Panc1 (cell line): ENCODE data around the gene PKP1. TPM values are rescaled to one million over a fixed set of nuclear protein-coding genes. Genes with fewer than 3 reads are reported as not detected.

Experiments used
- ATAC-seq: fragments of 200-7000 bp; cut with Tn5 transposase; 2 replicates; pipeline ENCODE4 v1.9.1; 2020; ENCODE audit warnings: mild to moderate bottlenecking, moderate library complexity
- BruUV-seq: library from RNA; stranded (reverse); fragments of 400-500 nt; replicated peaks from 2 replicates; lab custom pipeline; 2021; lab: Mats Ljungman, UMichigan
- CTCF ChIA-PET: fragments of 300-600 bp; sonication (Branson Sonifier 250); formaldehyde crosslinking; loops from one replicate; lab custom pipeline; 2022; ENCODE audit warnings: antibody characterized with exemption; lab: Charles Lee
- POLR2A ChIA-PET: fragments of 300-600 bp; sonication (Branson Sonifier 250); formaldehyde crosslinking; loops from one replicate; lab custom pipeline; 2022; ENCODE audit warnings: antibody characterized with exemption; lab: Charles Lee
- DNase-seq: peaks from one replicate; pipeline ENCODE4 v3.0.0-alpha.2; 2010; ENCODE audit warnings: low read depth, low spot score
- H3K27ac ChIP-seq: 2 replicates; pipeline ENCODE4 v1.5.1; 2011; ENCODE audit warnings: mild to moderate bottlenecking, low read length, inconsistent platforms
- H3K27me3 ChIP-seq: fragments of 200-500 bp; sonication (Bioruptor generic); 2 replicates; pipeline ENCODE4 v1.6.0; 2014; ENCODE audit warnings: low read length, inconsistent platforms; ENCODE audit not compliant: control insufficient read depth, insufficient read depth
- H3K36me3 ChIP-seq: fragments of 200-500 bp; sonication (Bioruptor generic); 2 replicates; pipeline ENCODE4 v1.5.1; 2014; ENCODE audit warnings: inconsistent platforms, mild to moderate bottlenecking, low read length, moderate library complexity; ENCODE audit not compliant: control insufficient read depth, insufficient read depth
- H3K4me1 ChIP-seq: 2 replicates; pipeline ENCODE4 v1.5.1; 2011; ENCODE audit warnings: inconsistent platforms, mild to moderate bottlenecking, low read length, moderate library complexity; ENCODE audit not compliant: control insufficient read depth, insufficient read depth
- H3K4me3 ChIP-seq, 2 experiments: 2 replicates each; pipeline ENCODE4 v1.5.1; 2011 to 2012; ENCODE audit warnings: low read depth in 2 of 2, low read length in 2 of 2, mild to moderate bottlenecking in 2 of 2, inconsistent platforms in 1 of 2, moderate library complexity in 1 of 2
- H3K9me3 ChIP-seq: fragments of 200-500 bp; sonication (Bioruptor generic); 2 replicates; pipeline ENCODE4 v1.5.1; 2014; ENCODE audit warnings: low read depth, mild to moderate bottlenecking, inconsistent platforms, low read length, moderate library complexity; ENCODE audit not compliant: control insufficient read depth, insufficient read depth
- CTCF ChIP-seq: fragments of 450-650 bp; IDR thresholded peaks from 2 replicates; pipeline ENCODE4 v1.5.1; 2017; ENCODE audit warnings: mild to moderate bottlenecking
- POLR2AphosphoS5 ChIP-seq: IDR thresholded peaks from 2 replicates; pipeline ENCODE4 v1.6.1; 2012; ENCODE audit warnings: mild to moderate bottlenecking, low read depth, low read length, moderate library complexity
- REST ChIP-seq, 2 experiments: IDR thresholded peaks; 2 replicates each; pipeline ENCODE4 v1.6.1; 2011 to 2012; ENCODE audit warnings: low read depth in 2 of 2, control low read depth in 1 of 2, low read length in 1 of 2, mild to moderate bottlenecking in 1 of 2, moderate library complexity in 1 of 2; ENCODE audit not compliant: insufficient read depth in 1 of 2
- SIN3A ChIP-seq: IDR thresholded peaks from 2 replicates; pipeline ENCODE4 v1.6.1; 2012; ENCODE audit warnings: low read depth, mild to moderate bottlenecking, low read length, moderate library complexity, borderline replicate concordance; ENCODE audit not compliant: insufficient read depth
- TCF7L2 ChIP-seq: IDR thresholded peaks from 2 replicates; pipeline ENCODE4 v1.6.1; 2011; ENCODE audit warnings: mild to moderate bottlenecking, low read depth, low read length, inconsistent platforms
- in situ Hi-C: cut with HindIII; loops from 2 replicates; pipeline ENCODE4 v1.10.0; 2016; ENCODE audit warnings: low sequenced_read_pairs, low pct_unique_long_range_greater_than_20kb
- intact Hi-C: fragments of 100-400 bp; cut with micrococcal nuclease; formaldehyde crosslinking; loops from one replicate; pipeline ENCODE4 v1.10.0; 2022; ENCODE audit not compliant: unreplicated experiment
- total RNA-seq: library from RNA; stranded (reverse); gene quantifications from one replicate; pipeline ENCODE4 v1.2.1, GENCODE V29; 2021; ENCODE audit not compliant: unreplicated experiment

The PKP1 gene
- total RNA-seq, 1 experiment from 2014 or later: 0.44 TPM

- POLR2A ChIA-PET: no interaction called here
- H3K27ac ChIP-seq: no peak overlapping the region
- ATAC-seq (no peak), DNase-seq (no peak)
- intact Hi-C loops (no loop called here), in situ Hi-C loops (no loop called here)
- H3K27me3 ChIP-seq: no peaks in the 10 kb centered on the region
- TF ChIP-seq TCF7L2 (no peak), SIN3A (no peak), REST (IDR thresholded peaks at IDR 0.05; ENCODE audit: insufficient read depth in 1 of 2, low read depth in 2 of 2, low read length in 1 of 2) (no peak), POLR2AphosphoS5 (no peak), CTCF (no peak)
- no peaks in the 10 kb centered on the region for H3K9me3 ChIP-seq
- BruUV-seq: no TSS peak
- no peaks in the 10 kb centered on the region for H3K4me1 ChIP-seq
- CTCF ChIA-PET: interaction anchor here (1.3 kb wide), 1 partner anchor 16 kb away, joined by 3 read pairs; no protein-coding TSS in a partner anchor
- H3K4me3 ChIP-seq: no peak overlapping the region
- H3K36me3 ChIP-seq: no peaks in the 10 kb centered on the region
These were observed 47.9 kb downstream of the PKP1 start for GRCh38 chr1:201331166-201331565.

- no peaks in the 10 kb centered on the region for H3K9me3 ChIP-seq
- BruUV-seq: no TSS peak
- ChIA-PET POLR2A (no interaction called here), CTCF (interaction anchor here (1.3 kb wide), 1 partner anchor 15 kb away, joined by 3 read pairs; no protein-coding TSS in a partner anchor)
- intact Hi-C loops (no loop called here), in situ Hi-C loops (no loop called here)
- H3K36me3 ChIP-seq: no peaks in the 10 kb centered on the region
- no peak overlapping the region for H3K27ac ChIP-seq
- DNase-seq: no peak
- no peaks in the 10 kb centered on the region for H3K27me3 ChIP-seq
- no peak overlapping the region for H3K4me3 ChIP-seq
- no peaks in the 10 kb centered on the region for H3K4me1 ChIP-seq
- ATAC-seq: no peak
- TF ChIP-seq REST (IDR thresholded peaks at IDR 0.05; ENCODE audit: insufficient read depth in 1 of 2, low read depth in 2 of 2, low read length in 1 of 2): no peak
- no peak for TF ChIP-seq SIN3A
- TF ChIP-seq TCF7L2: no peak
- TF ChIP-seq POLR2AphosphoS5: no peak
- no peak for TF ChIP-seq CTCF
These were observed 48.7 kb downstream of the PKP1 start for GRCh38 chr1:201332021-201332420.
